Activated T-helper 1 cell treated with anti-CD3 and anti-CD28 coated beads, Interleukin-2, amount 50 U/mL, for 16 hours (primary cell): Measurements from ENCODE around the gene TMED9.
A peak's percentile ranks its signal among the peaks of the same experiment; 100 is the strongest.
"Not testable (repeated sequence)": the region's sequence is repeated elsewhere in the genome, so short reads cannot be mapped to it uniquely, and the experiment has no call there.

ENCODE experiments used
- DNase-seq, 2 donors: peaks; one replicate each; pipeline ENCODE4 v3.0.0-alpha.2; 2020; ENCODE audit warnings: low read depth in 1 of 2, low spot score in 1 of 2

The TMED9 gene

GRCh38 chr5:177605667-177606066 is 13.7 kb downstream of the TMED9 start:
- no peak for DNase-seq

GRCh38 chr5:177606071-177607051 is 14.4 kb downstream of the TMED9 start:
- no peak for DNase-seq

- DNase-seq, result no peak
These were observed 15.1 kb downstream of the TMED9 start for GRCh38 chr5:177607115-177607451.

GRCh38 chr5:177607452-177608192 is 15.6 kb downstream of the TMED9 start:
- peak; percentile 29 to 42 for DNase-seq

- no peak for DNase-seq
These were observed 16.5 kb downstream of the TMED9 start for GRCh38 chr5:177608243-177609075.

GRCh38 chr5:177609076-177610059 is 17.4 kb downstream of the TMED9 start:
- no peak for DNase-seq

- DNase-seq, result no peak
These were observed 18.2 kb downstream of the TMED9 start for GRCh38 chr5:177610131-177610769.

- no peak for DNase-seq
These were observed 18.9 kb downstream of the TMED9 start for GRCh38 chr5:177610770-177611445.

- DNase-seq, result no peak
These were observed 19.6 kb downstream of the TMED9 start for GRCh38 chr5:177611446-177612214.

- no peak for DNase-seq
These were observed 20.2 kb downstream of the TMED9 start for GRCh38 chr5:177612215-177612673.

- no peak for DNase-seq
These were observed 28.6 kb downstream of the TMED9 start for GRCh38 chr5:177620560-177620959.

- DNase-seq, result not testable (repeated sequence)
These were observed 32.2 kb downstream of the TMED9 start for GRCh38 chr5:177624172-177624571.

GRCh38 chr5:177630186-177630585 is 38.2 kb downstream of the TMED9 start:
- DNase-seq, result not testable (repeated sequence)

- not testable (repeated sequence) for DNase-seq
These were observed 42.9 kb downstream of the TMED9 start for GRCh38 chr5:177634912-177635311.

GRCh38 chr5:177645462-177645861 is 53.5 kb downstream of the TMED9 start:
- DNase-seq, result not testable (repeated sequence)
